HG02588 (cell line): ENCODE data around the gene C3orf20.

Source experiments
- ATAC-seq: cut with Tn5 transposase; IDR thresholded peaks from one replicate; pipeline ENCODE4 v1.9.1; 2021; ENCODE audit warnings: mild to moderate bottlenecking, moderate library complexity; ENCODE audit not compliant: unreplicated experiment

Gene C3orf20

DNA sequence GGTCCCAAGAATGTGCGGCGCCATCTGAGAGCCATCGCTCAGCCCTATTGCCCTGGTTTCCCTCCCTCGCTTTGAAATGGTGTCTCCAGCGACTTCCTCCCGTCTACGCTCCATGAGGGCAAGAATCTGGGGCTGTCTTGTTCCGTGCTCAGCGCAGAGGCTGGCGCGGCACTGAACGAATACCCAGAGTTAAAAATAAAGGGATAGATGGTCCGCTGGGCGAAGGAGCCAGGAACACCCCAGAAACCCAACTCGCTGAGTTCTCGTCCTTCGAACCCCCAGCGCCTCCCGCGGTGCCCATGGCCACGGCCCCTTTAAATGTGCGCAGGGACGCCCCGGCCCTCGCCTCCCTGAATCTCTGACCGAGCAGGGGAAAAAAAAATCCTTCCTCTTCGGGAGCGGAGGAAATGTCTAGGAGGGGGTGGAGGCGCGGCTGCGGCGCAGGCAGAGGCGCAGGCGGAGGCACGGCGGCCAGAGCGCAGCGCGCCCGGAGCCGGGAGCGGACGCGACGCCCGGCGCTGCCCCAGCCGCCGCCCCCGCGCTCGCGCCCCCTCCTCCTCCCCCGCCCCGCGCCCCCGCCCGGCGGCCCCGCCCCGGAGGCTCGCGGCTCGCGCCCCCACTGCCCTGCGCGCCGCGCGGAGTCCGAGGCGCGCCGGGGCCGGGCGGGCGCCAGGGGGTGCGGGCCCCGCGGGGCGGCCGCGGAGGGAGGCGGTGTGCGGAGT, 135.3 kb downstream of the C3orf20 start:
- no peak for ATAC-seq

DNA sequence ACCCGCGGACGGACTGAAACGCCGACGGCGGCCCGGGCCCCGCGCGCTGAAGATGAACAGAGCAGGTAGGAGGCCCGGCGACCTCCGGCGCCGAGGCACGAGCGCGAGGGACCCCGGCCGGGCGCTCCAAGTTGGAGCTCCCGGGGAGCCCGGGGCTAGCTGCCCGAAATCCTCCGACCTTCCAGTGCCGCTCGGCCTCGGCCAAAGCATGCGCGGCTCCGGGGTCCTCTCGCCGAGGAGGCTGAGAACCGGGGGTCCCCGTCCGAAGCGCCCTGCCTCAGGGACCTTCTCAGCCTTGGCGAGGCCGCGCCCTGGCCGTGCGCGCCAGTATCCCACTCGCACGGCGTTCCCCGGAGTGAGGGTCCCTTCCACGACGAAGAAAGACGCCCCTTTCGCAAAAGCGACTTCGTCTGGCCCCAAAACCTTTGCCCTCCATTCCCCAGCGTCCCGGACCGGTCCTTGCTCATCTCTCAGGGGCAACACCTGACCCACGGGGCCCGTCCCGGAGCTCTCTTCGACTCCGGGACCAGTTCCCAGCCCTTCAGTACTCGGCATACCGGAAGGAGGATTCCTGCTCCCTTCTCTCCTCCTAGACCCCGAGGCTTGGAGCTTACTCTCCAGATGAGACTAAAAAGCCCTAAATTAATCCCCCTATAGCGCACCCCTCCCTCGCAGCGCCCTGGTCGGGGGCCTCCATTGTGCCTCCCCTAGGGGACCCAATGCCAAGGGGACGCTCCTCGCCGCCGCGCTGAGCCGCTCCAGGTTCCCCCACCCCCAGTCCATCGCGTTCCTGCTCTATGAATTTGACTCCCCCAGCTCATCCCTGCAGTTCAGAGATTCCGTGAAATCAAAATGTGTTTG, 136.1 kb downstream of the C3orf20 start:
- no peak for ATAC-seq

DNA sequence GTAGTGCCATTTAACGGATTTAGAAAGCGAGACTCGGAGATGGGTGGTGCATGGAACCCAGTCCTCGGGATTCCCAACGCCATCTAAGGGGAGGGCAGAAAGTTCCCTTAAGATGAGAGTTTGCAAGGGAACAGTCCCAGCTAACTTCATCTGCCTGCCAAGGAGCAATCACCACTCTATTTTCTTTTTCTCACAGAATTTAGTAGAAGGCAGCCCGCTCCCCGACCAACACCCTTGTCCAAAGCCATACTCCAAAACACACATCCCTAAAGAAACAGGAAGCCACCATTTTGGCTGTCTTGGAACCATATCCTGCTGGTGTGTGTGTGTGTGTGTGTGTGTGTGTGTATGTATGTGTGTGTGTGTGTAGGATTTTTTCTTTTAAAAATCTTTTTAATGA, 136.7 kb downstream of the C3orf20 start:
- no peak for ATAC-seq

DNA sequence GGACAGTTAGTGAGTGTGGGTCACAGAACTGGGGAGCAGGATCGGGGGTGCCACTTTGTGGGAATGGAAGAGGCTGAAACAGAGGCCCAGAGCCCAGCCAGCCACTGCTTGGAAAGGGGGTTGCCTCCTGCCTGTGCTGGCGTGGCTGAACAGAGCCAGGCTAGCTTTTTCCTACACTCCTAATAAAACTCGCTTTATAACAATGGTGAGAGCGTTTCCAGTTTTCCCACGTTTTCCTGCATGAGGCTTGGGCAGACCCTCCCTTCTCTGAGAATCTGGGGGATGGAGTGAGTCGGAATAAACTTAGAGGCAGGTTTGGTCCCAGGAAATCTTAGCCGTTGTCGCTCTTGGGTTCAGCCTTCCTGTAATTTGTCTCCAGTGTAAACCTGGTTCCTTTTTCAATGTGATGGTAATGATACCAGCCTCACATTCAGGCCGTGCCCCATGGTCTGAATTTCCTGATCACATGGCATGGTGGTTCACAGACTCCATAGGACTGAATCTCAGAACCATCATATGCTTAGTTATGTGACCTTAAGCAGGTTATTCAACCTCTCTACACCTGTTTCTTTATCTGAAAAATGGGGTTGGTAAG, 137.4 kb downstream of the C3orf20 start:
- ATAC-seq = no peak

DNA sequence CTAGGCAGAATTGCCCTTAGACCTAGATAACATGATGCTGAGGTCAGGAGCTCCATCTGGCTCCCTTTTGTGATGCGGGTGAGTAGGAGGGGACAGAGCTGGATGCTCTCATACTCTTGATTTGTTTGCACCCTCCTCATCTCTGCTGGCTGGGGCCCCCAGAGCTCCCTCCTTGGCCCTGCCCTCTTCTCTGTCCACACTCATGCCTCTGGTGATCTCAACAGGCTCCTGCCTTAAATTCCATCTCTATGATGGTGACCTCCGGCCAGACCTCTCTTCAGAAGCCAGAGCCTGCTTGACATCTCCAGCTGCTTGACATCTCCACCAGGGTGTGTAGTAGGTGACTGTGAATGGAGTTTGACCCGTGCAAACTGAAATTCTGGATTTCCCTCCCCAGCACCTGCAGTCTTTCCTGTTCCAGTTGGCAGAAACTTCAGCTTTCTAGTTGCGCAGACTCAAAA, 139.5 kb downstream of the C3orf20 start:
- no peak for ATAC-seq

DNA sequence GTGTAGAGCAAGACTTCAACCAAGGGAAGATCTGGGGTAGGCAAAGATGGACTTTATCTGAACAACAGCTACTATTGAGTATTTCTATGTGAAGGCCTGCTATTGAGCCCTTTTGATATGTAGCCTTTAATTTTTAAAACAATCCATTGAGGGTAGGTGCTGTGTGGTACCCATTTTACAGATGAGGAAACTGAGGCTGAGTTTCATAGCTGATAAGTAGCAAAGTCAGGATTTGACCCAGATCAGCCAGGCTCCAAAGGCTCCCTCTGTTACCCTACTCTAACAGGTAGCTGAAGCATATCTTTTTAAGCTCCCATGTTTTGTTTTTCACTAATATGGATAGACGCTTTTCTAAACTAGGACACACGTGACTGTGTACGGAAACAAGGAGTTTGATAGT, 141.4 kb downstream of the C3orf20 start:
- no peak for ATAC-seq

DNA sequence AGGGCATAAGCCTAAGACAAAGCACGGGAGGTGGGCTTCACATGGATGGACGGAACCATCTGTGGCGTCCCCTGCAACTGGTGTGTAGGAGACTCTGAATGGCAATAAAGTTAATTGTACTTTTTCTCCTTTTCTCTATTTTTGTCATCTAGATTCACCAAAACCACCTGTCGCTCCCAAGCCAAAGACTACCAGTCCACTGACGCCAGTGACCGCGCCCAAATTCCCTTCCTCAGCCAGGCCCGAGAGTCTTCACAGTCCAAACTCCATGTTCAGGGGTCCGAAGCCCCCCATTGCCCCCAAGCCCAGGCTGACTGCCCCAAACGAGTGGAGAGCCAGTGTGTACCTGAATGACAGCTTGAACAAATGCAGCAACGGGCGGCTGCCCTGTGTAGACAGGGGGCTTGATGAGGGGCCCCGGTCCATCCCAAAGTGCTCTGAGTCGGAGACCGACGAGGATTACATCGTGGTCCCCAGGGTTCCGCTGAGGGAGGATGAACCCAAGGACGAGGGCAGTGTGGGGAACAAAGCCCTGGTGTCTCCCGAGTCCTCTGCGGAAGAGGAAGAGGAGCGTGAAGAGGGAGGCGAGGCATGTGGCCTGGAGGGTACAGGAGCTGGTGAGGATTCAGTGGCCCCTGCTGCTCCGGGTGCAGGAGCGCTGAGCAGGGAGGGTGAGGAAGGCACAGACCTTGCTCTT, 144.0 kb downstream of the C3orf20 start, which contains the start of gene FGD5:
Gene FGD5 (plus strand): TSS at position 159 of the 697 bp plus-strand sequence. CDS start 110 bp downstream, at position 269.
- ATAC-seq = no peak

DNA sequence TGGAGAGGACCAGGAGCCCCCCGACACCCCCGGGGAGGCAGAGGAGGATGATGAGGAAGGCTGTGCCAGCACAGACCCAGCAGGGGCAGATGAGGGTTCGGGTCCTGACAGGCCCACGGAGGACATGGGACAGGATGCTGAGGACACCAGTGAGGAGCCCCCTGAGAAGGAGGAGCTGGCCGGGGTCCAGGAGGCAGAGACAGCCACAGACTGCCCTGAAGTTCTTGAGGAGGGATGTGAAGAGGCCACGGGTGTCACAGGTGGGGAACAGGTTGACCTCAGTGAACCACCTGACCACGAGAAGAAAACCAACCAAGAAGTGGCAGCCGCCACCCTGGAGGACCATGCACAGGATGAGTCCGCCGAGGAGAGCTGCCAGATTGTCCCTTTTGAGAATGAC, 144.7 kb downstream of the C3orf20 start:
- ATAC-seq = no peak

DNA sequence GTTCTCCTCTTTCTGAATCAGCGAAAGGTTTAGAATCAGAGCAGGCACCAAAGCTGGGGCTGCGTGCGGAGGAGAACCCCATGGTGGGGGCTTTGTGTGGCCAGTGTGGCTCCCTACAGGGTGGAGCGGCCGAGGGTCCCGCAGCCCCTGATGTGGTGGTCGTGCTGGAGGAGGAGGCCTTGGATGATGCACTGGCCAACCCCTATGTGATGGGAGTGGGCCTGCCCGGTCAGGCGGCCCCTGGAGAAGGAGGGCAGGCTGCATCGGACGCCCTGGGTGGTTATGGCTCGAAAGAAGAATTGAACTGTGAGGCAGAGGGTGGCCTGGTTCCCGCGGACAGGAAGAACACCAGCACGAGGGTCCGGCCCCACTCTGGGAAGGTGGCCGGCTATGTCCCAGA, 145.2 kb downstream of the C3orf20 start:
- ATAC-seq = no peak

DNA sequence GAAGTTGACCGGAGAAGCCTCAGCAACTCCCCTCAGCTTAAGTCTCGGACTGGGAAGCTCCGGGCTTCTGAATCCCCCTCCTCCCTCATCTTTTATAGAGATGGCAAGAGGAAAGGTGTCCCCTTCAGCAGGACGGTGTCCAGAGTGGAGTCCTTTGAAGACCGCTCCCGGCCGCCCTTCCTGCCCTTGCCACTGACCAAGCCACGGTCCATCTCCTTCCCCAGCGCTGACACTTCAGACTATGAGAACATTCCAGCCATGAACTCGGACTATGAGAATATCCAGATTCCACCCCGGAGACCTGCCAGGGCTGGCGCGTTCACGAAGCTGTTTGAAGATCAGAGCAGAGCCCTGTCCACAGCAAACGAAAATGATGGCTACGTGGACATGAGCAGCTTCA, 146.2 kb downstream of the C3orf20 start:
- ATAC-seq = no peak

DNA sequence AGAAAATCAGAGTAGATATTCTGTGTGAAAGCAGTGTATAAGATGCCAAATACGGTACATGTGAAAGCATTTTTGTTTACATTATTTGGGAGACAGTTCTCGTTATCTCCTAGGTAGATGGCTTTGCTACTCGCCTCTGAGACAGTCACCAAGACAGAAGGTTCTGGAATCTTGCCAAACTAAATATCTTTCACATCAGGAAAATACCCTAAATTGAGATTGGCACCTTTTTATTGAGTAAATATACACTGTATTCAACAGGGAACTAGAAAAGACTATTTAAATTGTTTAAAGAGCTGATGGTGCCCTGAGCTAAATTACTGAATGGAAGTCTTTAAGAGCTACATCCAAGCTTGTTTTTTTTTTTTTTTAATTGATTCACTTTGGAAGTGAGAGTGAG, 147.2 kb downstream of the C3orf20 start:
- no peak for ATAC-seq
